ENCODE measurements around the gene RERE. TPM values are rescaled to one million over a fixed set of nuclear protein-coding genes. Genes with fewer than 3 reads are reported as not detected.
A peak's percentile ranks its signal among the peaks of the same experiment; 100 is the strongest.

The RERE gene
- total RNA-seq, 1 experiment from 2014 or later = 217 TPM

- DNase-seq (ENCODE audit: low read depth, low spot score) (no peak), ATAC-seq (no peak)
- Histone ChIP-seq H3K4me1 (ENCODE audit: control insufficient read depth, insufficient read depth, low read length) (peaks cover 9% of the 10 kb centered on the region), H3K27ac (ENCODE audit: low read length) (no peak overlapping the region), H3K9me3 (ENCODE audit: control insufficient read depth, insufficient read depth, low read depth, low read length) (no peaks in the 10 kb centered on the region), H3K4me3 (ENCODE audit: low read depth in 2 of 2, low read length in 2 of 2) (no peak overlapping the region), H3K36me3 (ENCODE audit: control insufficient read depth, insufficient read depth, low read length) (no peaks in the 10 kb centered on the region), H3K27me3 (ENCODE audit: control insufficient read depth, insufficient read depth, low read length) (no peaks in the 10 kb centered on the region)
- POLR2A ChIA-PET = interaction anchor here (0.7 kb wide), 1 partner anchor 133 kb away, joined by 5 read pairs; no protein-coding TSS in a partner anchor
- intact Hi-C loops (cut with micrococcal nuclease; ENCODE audit: unreplicated experiment) (no loop called here), in situ Hi-C loops (cut with HindIII; ENCODE audit: low pct_unique_long_range_greater_than_20kb, low sequenced_read_pairs) (no loop called here)
- TF ChIP-seq REST (IDR thresholded peaks at IDR 0.05; ENCODE audit: insufficient read depth in 1 of 2, low read depth in 2 of 2, low read length in 1 of 2) = no peak
- no peak for TF ChIP-seq CTCF (IDR thresholded peaks at IDR 0.05)
- TF ChIP-seq SIN3A (IDR thresholded peaks at IDR 0.05; ENCODE audit: borderline replicate concordance, insufficient read depth, low read depth, low read length) = no peak
- no peak for TF ChIP-seq TCF7L2 (IDR thresholded peaks at IDR 0.05; ENCODE audit: low read depth, low read length)
- TF ChIP-seq POLR2AphosphoS5 (IDR thresholded peaks at IDR 0.05; ENCODE audit: low read depth, low read length) = no peak
- CTCF ChIA-PET = interaction anchor here (0.5 kb wide), 1 partner anchor 48 kb away, joined by 6 read pairs; no protein-coding TSS in a partner anchor
- BruUV-seq (replicated peaks) = TSS peak; percentile 8
Observed at GRCh38 chr1:8602471-8603219, 214.8 kb downstream of the RERE start.

- 0 out of 2 replicates have a peak, but pooled peaks cover 2% of the 10 kb centered on the region for H3K36me3 ChIP-seq (ENCODE audit: control insufficient read depth, insufficient read depth, low read length)
- intact Hi-C loops (cut with micrococcal nuclease; ENCODE audit: unreplicated experiment) (no loop called here), in situ Hi-C loops (cut with HindIII; ENCODE audit: low pct_unique_long_range_greater_than_20kb, low sequenced_read_pairs) (no loop called here)
- no TSS peak for BruUV-seq (replicated peaks)
- H3K27ac ChIP-seq (ENCODE audit: low read length) = no peak overlapping the region
- no peak overlapping the region for H3K4me3 ChIP-seq (ENCODE audit: low read depth in 2 of 2, low read length in 2 of 2)
- ChIA-PET POLR2A (no interaction called here), CTCF (no interaction called here)
- H3K4me1 ChIP-seq (ENCODE audit: control insufficient read depth, insufficient read depth, low read length) = peaks cover 9% of the 10 kb centered on the region
- TF ChIP-seq CTCF (IDR thresholded peaks at IDR 0.05) = no peak
- no peak for TF ChIP-seq POLR2AphosphoS5 (IDR thresholded peaks at IDR 0.05; ENCODE audit: low read depth, low read length)
- no peak for TF ChIP-seq TCF7L2 (IDR thresholded peaks at IDR 0.05; ENCODE audit: low read depth, low read length)
- no peak for TF ChIP-seq REST (IDR thresholded peaks at IDR 0.05; ENCODE audit: insufficient read depth in 1 of 2, low read depth in 2 of 2, low read length in 1 of 2)
- no peak for TF ChIP-seq SIN3A (IDR thresholded peaks at IDR 0.05; ENCODE audit: borderline replicate concordance, insufficient read depth, low read depth, low read length)
- no peaks in the 10 kb centered on the region for H3K27me3 ChIP-seq (ENCODE audit: control insufficient read depth, insufficient read depth, low read length)
- no peak for ATAC-seq
- H3K9me3 ChIP-seq (ENCODE audit: control insufficient read depth, insufficient read depth, low read depth, low read length) = no peaks in the 10 kb centered on the region
- DNase-seq (ENCODE audit: low read depth, low spot score) = no peak
Observed at GRCh38 chr1:8600336-8600735, 217.1 kb downstream of the RERE start.

Data from Panc1 (cell line).